GM18517 (cell line): Measurements from ENCODE around the gene CAMSAP1.

Experiments used
- ATAC-seq: cut with Tn5 transposase; IDR thresholded peaks from one replicate; pipeline ENCODE4 v1.9.1; 2021; ENCODE audit warnings: mild to moderate bottlenecking, moderate library complexity; ENCODE audit not compliant: unreplicated experiment

The CAMSAP1 gene

DNA sequence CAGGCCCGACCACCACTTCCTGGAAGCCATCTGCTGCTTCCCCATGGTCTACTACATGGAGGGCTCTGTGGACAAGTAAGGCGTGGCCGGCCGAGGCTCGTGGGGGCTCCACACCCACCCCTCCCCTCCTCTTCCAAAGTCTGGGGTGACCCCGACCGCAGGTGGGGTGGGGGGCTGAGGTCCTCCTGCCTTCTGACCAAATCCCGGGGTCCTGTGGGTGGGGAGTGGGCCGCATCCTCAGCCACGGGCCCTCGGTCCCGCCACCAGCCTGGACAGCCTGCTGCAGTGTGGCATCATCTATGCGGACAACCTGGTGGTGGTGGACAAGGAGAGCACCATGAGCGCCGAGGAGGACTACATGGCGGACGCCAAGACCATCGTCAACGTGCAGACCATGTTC lies 128.9 kb downstream of the CAMSAP1 start:
- no peak for ATAC-seq

DNA sequence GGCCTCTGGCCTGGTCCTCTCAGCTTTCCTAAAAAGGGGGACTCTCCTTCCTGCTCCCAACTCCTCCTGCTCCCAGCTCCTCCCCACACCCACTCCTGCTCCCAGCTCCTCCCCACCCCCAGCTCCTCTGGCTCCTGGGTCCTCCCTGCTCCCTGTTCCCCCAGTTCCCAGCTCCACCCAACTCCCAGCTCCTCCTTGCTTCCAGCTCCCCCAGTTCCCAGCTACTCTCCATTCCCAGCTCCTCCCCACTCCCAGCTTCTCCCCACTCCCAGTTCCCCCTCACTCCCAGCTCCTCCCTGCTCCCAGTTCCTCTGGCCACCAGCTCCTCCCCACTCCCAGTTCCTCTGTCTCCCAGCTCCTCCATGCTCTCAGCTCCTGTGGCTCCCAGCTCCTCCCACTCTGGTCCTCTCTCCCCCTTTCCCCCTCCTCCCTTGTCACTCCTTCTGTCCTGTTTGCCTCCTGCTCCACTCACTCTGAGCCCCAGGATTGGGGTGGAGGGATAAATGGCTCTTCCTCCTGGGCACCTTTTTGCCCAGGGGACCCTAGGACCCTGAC lies 129.6 kb downstream of the CAMSAP1 start:
- ATAC-seq, result no peak

DNA sequence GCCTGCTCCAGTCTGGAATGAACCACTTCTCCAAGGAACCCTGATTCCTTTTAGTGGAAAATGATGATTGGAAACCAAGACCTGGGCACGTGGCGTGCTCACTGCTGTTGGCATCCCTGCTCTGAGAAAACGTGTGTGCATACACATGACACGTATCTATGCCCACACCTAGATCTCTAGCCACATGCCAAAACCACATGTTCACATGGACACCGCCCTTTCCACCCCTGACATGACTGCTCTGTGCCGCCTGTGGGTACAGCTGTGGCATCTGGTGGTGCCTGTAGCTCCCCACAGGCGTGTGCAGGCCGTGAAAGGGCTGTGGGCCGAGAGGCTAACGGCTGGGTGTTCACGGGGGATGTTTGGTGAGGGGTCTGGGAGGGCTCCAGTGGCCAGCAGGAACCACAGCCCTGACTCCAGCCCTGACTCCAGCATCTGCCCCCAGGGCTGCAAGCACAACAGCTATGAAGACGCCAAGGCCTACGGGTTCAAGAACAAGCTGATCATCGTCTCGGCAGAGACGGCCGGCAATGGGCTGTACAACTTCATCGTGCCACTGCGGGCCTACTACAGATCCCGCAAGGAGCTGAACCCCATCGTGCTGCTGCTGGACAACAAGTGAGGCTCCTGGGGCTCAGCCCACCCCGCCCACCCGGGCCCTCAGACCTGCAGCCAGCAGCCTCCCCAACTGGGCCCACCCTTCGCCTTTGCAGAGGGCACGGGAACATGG lies 130.3 kb downstream of the CAMSAP1 start:
- no peak for ATAC-seq

DNA sequence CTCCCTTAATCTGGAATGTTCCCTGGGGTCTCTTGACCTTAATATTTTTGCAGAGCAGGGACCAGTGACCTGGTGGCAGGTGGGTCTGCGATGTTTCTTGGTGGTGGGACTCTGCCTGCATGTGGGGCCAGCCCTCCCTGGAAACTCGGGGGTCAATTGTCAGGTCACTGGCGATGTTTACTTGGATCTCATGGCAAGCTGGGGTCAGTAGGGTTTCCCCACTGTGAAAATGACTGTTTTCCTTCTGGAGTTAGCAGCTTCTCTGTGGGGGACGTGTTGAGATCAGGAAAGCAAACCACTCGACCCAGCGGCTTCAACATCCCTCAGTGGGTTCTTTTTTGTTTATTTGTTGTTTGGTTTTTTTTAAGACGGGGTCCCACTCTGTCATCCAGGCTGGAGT lies 131.4 kb downstream of the CAMSAP1 start:
- ATAC-seq, result no peak

DNA sequence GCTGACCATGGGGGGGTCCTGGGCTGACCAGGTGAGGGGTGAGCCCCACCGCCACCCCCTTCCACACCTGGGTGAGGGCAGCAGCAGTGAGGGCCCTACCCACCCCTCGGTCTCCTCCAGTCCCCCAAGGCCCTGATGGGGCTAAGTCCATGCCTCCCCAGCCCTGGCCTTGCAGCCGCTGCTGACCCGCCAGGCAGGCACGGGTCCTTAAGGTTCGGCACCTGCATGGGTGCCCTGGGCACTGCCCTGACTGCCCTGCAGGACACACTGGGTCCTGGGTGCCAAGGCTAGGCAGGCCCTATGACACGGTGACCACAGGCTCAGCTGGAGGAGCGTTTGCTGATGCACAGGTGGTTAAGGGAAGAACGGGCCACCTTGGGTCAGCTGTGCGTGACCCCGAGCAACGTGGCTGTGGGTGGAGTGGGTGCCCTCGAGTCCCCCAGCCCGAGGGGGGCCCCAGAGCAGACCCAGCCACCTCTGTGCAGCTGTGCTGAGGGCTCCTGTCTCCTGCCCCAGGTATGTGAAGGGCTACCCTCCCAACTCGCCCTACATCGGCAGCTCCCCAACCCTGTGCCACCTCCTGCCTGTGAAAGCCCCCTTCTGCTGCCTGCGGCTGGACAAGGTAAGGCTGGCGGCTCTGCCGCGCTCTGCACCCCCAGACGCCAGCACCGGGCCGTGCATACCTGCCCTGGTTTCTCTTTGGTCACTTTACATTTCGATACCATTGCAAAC lies 132.4 kb downstream of the CAMSAP1 start:
- ATAC-seq, result no peak

DNA sequence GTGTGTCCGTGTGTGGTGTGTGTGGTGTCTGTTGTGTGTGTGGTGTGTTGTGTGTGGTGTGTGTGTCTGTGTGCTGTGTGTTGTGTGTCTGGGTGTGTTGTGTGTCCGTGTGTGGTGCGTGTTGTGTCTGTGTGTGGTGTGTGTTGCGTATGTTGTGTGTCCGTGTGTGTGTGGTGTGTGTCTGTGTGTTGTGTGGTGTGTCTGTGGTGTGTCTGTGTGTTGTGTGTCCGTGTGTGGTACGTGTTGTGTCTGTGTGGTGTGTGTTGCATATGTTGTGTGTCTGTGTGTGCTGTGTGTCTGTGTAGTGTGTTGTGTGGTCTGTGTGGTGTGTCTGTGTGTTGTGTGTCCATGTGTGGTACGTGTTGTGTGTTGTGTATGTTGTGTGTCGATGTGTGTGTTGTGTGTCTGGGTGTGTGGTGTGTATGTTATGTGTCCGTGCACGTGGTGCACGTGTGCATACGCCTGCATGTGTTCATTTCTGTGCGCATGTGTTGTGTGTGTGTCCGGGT lies 133.1 kb downstream of the CAMSAP1 start:
- no peak for ATAC-seq

DNA sequence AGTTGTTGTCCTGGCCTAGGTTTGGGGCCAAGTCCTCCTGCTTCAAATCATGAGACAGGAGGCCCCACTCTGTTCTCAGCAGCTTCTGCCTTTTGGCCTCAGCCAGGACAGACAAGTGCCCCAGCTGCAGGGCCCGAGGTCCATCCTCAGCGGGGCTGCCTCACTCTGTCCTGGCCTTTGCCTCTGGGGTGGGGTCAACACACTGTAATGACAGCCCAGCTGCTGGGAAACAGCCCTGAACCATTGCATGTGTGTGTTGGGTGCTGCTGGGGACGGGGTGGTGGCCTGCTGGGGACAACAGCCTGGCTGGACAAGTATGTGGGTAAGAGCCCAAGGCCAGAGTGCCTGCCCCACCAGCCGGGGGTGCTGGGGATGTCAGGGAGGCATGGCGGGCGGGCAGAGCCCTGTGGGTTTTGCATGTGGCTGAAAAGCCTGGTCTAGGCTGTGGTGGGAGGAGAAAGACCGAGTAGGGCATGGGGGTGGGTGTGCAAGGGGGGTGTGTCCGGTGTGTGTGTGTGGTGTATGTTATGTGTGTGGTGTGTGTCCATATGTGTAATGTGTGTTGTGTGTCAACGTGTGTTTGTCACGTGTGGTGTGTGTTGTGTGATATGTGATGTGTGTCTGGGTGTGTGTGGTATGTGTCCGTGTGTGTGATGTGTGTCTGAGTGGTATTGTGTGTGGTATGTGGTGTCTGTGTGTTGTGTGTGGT lies 133.7 kb downstream of the CAMSAP1 start:
- no peak for ATAC-seq

DNA sequence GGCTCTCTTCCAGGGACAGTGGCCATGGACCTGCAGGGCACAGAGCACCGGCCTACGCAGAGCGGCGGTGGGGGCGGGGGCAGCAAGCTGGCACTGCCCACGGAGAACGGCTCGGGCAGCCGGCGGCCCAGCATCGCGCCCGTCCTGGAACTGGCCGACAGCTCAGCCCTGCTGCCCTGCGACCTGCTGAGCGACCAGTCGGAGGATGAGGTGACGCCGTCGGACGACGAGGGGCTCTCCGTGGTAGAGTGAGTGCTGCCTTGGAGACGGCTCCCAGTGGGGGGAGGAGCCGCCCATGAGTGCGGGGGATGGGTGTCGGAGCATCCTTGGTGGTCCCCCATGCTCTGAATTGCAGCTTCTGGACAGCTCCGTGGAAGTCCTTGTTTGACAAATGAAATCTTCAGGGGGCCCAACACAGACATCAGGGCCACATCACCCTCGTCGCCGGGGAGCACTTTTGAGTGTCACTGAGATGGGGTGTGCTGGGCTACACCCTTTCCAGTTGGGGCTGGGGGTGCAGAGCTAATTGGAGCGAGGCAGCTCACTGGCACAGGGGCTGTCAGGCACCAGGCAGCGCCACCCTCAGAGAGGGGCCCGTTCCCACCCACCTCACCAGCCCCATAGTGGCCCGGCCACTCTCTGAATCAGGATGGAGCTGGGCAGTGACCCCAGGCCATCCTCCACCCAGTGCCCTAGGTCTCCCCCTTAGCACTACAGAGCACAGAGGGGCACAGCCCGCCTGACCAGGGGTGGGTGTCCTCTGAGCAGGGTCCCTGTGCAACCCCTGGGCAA lies 134.4 kb downstream of the CAMSAP1 start:
- ATAC-seq, result no peak

DNA sequence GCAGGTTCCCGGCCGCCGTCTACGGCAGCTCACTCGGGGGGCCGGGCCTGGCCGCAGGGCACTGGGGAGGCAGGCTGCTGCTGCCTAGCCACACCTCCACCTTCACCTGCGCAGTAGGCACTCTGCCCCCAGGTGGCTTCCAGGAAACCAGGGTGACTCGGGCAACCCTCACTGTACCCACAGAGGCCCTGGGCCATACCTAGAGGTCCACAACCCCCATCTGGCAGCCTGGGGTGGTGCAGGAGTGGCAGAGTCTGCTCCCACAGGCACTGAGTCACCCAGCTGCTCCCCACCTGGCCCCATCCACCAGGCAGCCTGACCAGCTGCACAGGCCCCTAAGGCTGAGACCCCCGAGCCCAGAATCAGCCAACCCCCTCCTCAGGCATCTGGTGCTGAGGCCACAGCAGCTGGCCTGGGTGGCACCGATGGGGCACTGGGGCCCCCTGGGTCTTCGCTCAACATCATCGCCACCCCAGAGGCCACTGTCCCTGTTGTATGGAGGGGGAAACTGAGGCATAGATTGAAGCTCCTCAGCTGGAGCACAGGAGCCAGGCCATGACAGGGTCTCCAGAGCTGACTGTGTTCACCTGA lies 135.2 kb downstream of the CAMSAP1 start:
- ATAC-seq, result no peak

DNA sequence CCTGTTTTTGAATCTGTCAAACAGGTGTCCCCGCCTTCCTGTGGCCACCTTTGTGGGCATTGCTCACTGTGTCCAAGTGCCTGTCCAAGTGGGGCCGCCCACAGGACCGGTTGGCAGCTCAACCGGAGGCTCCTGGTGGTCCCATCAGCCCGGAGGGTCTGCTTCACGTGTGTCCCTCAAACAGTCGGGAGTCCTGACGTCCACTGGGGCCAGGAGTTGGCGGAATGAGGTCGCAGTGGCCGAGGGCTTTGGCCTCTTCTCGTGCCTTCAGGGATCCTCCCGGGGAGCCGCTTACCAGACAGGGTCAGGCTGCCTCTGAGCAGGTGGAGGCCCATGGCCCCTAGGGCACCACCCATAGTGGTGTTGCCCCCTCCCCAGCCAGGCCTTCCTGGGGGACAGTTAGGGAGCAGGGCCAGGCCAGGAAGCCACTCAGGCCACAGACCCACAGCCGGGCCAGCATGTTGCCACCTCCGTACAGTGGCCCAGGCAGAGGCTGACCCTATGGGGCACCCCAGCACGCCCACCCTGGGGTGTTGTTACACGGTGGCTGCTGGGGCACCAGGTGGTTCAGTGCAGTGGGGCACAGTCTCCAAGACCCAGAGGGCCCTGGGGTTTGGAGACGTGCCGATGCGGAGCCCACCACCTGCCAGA lies 135.8 kb downstream of the CAMSAP1 start:
- ATAC-seq, result no peak

DNA sequence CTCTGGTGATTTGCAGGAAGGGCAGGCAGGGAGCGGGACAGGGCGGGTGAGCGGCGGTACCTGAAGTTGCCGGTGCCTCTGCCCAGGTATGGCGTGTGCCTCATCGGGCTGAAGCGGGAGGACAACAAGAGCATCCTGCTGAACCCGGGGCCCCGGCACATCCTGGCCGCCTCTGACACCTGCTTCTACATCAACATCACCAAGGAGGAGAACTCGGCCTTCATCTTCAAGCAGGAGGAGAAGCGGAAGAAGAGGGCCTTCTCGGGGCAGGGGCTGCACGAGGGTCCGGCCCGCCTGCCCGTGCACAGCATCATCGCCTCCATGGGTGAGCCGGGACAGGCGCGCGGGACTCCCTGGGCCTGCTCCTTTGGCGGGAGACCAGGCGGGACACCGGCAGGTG lies 136.6 kb downstream of the CAMSAP1 start:
- no peak for ATAC-seq

DNA sequence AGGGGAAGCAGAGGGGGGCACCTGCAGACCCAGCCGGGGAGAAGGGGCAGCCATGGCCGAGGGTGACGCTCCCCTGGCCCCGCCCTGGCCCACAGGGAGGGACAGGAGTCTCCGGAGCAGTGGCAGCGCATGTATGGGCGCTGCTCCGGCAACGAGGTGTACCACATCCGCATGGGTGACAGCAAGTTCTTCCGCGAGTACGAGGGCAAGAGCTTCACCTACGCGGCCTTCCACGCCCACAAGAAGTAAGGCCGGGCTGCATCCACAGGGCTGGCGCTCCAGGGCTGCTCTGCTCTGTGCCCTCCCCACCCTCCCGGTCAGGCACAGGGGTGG lies 137.2 kb downstream of the CAMSAP1 start:
- no peak for ATAC-seq

DNA sequence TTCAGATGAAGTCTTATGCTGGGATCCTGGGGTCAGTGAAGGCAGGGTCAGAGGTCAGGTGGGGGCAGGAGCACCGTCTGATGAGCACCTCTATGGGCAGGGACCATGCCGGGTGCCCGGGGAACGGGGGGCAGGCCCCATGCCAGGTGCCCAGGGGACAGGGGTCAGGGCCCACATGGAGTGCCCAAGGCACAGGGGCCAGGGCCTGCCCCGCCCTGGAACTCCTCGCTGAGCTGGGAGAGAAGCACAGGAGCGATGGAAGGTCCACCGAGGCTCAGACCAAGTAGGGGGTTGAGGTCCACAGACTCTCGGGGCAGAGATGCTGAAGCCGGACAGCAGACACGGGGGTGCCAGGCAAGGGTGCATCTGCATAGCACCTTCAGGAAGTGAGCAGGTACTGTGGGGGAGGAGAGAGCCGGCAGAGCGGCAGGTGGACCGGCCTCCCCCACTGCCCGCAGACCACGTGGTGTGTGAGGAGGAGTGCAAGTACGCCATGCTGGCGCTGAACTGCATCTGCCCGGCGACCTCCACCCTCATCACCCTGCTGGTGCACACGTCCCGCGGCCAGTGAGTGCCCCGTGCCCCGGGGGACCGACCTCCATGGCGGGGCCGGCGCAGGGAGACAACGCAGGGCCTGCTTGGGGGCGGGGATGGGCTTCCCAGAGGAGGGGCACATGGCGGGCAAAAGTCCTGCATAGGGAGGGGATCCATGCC lies 137.7 kb downstream of the CAMSAP1 start:
- ATAC-seq, result no peak

DNA sequence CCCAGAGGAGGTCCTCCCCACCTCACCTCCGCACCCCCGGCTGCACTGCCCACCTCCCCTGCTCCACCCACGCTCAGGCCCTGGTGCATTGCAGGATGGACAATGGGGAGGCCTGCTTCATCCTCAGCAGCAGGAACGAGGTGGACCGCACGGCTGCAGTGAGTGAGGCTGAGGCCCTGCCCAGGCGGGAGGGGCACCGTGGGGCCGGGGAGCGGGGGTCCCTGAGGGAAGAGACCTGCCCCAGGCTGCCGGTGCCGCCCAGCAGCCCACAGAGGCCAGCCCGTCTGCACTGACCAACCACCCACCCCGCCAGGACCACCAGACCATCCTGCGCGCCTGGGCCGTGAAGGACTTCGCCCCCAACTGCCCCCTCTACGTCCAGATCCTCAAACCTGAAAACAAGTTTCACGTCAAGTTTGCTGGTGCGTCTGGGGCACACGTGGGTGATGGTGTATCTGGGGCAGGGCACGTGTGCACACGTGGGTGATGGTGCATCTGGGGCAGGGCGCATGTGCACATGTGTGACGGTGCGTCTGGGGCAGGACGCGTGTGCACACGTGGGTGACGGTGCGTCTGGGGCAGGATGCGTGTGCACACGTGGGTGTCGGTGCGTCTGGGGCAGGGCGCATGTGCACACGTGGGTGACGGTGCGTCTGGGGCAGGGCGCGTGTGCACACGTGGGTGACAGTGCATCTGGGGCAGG lies 138.7 kb downstream of the CAMSAP1 start:
- ATAC-seq, result no peak

DNA sequence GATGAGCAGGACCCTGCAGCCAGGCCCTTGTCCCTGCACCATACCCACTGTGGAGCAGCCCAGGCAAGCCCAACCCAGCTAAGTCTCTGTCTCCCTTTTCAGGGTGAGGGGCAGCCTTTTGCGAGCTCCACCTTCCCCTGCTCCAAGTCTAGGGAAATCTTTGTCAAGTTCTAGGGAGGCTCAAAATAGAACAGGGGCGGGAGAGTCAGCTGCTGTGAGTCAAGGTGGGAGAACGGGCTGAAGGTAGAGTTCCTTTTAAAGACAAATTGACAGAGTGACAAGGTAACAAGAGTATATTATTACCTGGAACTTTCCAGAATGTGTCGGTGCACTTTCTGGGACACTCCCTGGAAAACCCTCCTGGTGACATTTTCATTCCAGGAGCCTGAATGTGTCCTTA lies 140.6 kb downstream of the CAMSAP1 start:
- no peak for ATAC-seq

DNA sequence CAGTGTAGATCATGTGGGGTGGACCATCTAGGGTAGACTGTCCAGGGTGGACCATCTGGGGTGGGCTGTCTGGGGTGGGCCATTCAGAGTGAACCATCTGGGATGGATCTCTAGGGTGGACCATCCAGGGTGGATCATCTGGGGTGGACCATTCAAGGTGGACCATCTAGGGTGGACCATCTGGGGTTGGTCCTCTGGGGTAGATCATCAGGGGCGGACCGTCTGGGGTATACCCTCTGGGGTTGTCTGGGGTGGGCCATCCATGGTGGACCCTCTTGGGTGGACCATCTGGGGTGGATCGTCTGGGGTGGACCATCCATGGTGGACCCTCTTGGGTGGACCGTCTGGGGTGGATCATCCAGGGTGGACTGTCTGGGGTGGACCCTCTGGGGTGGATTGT lies 141.1 kb downstream of the CAMSAP1 start:
- ATAC-seq, result no peak

DNA sequence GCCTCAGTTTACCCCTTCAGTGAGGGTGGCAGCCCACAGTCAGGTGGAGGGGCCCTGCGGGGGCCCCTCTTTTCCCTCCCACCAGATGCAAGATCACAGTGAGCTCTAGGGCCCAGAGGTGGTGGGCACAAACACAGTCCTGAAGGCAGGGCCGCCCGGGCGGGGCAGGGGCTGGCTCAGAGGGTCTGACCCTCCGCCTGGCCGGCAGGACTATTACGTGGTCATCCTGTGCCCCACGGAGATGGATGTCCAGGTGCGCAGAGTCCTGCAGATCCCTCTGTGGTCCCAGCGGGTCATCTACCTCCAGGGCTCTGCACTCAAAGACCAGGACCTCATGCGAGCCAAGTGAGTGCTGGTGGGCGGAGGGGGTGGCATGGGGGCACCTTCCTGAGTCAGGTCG lies 141.9 kb downstream of the CAMSAP1 start:
- no peak for ATAC-seq

DNA sequence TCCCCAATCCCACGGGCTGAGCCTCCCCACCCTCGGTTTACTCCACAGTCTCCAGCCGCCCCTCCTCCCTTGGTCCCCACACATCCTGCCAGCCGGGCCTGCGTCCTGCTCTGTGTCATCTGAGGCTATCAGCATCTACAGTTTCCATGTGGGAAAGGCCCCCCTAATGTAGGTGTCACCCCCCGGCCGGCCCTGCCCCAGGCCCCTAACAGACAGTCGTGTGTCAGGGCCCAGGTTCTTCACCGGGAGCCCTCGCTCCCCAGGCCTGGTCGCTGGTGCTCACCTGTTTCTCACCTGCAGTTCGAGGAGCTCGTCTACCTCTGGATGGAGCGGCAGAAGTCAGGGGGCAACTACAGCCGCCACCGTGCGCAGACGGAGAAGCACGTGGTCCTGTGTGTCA lies 142.6 kb downstream of the CAMSAP1 start:
- ATAC-seq, result no peak
